Natural killer cell treated with Interleukin-12 subunit alpha and Interleukin-12 subunit beta and Interleukin-15 and Interleukin-18, amount 100 ng/mL, for 72 hours (primary cell): Measurements from ENCODE around the gene TMPRSS9. TPM values are rescaled to one million over a fixed set of nuclear protein-coding genes. Genes with fewer than 3 reads are reported as not detected.
"Not testable (repeated sequence)": the region's sequence is repeated elsewhere in the genome, so short reads cannot be mapped to it uniquely, and the experiment has no call there.

ENCODE experiments used
- ATAC-seq, 2 donors: fragments of 150-1000 bp; cut with Tn5 transposase in 1 of 2; sonication (Bioruptor Pico), chemical (Tn5 transposase) in 1 of 2; 2 replicates each; pipeline ENCODE4 v1.10.0; 2021
- DNase-seq: peaks from one replicate; pipeline ENCODE4 v3.0.0; 2022; ENCODE audit warnings: low spot score
- H3K27ac Mint-ChIP-seq, 2 donors: 1 replicate in 1 of 2; 2 replicates in 1 of 2; pipeline ENCODE4 v1.8.0; 2022; ENCODE audit warnings: mixed read lengths in 2 of 2, mild to moderate bottlenecking in 1 of 2, moderate library complexity in 1 of 2
- H3K27me3 Mint-ChIP-seq, 2 donors: 1 replicate in 1 of 2; 2 replicates in 1 of 2; pipeline ENCODE4 v1.8.0; 2022; ENCODE audit warnings: mixed read lengths in 2 of 2
- H3K36me3 Mint-ChIP-seq: one replicate; pipeline ENCODE4 v1.8.0; 2022; ENCODE audit warnings: mixed read lengths
- H3K4me1 Mint-ChIP-seq, 2 donors: 1 replicate in 1 of 2; 2 replicates in 1 of 2; pipeline ENCODE4 v1.8.0; 2022; ENCODE audit warnings: low read depth in 2 of 2, mixed read lengths in 2 of 2, mild to moderate bottlenecking in 1 of 2
- H3K4me3 Mint-ChIP-seq: one replicate; pipeline ENCODE4 v1.8.0; 2022; ENCODE audit warnings: mixed read lengths
- H3K9me3 Mint-ChIP-seq: 2 replicates; pipeline ENCODE4 v1.8.0; 2022; ENCODE audit warnings: mixed read lengths
- total RNA-seq, 2 donors: library from RNA; stranded (reverse); gene quantifications; one replicate each; pipeline ENCODE4 v1.2.3, GENCODE V29; 2022

Gene TMPRSS9
- total RNA-seq, 2 donors from 2014 or later, result not detected

GRCh38 chr19:2451138-2451537 lies 91.1 kb downstream of the TMPRSS9 start:
- H3K4me3 Mint-ChIP-seq, result no peak overlapping the region
- no peaks in the 10 kb centered on the region for H3K27me3 Mint-ChIP-seq
- no peaks in the 10 kb centered on the region for H3K36me3 Mint-ChIP-seq
- DNase-seq, result no peak
- ATAC-seq, result no peak
- H3K4me1 Mint-ChIP-seq, result peaks cover 12 to 20% of the 10 kb centered on the region in 2 donors
- H3K27ac Mint-ChIP-seq, result no peak overlapping the region
- no peaks in the 10 kb centered on the region for H3K9me3 Mint-ChIP-seq

GRCh38 chr19:2451741-2452140 lies 91.7 kb downstream of the TMPRSS9 start:
- Mint-ChIP-seq H3K36me3 (no peaks in the 10 kb centered on the region), H3K27ac (no peak overlapping the region), H3K4me1 (peaks cover 7 to 16% of the 10 kb centered on the region in 2 donors), H3K9me3 (no peaks in the 10 kb centered on the region), H3K4me3 (no peak overlapping the region), H3K27me3 (no peaks in the 10 kb centered on the region)
- ATAC-seq (no peak), DNase-seq (no peak)

DNA sequence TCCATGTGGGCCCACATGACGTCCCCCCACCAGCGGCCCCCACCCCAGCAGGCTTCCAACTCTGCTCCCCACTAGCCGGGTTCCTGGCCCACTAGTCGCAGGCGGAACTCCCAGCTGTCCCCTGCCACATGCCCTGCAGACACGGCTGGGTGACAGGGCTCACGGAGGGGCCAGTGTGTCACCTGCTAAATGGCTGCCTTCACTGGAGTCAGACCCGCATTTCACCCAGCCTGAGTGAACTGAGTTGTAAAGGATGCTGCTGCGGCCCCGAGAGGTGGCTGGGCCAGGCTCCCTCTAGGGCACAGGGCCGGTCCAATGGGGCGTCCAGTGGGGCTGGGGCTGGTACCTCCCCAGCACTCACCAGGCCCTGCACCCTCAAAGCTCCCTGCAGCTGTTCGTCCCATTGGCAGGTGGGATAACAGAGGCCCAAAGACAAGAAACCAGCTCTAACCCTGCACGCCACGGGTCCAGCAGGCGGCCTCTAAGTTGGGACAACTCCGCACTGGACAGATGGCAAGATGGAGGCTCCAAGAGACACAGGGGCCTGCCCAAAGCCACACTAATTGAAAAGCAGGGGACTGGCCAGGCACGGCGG lies 93.5 kb downstream of the TMPRSS9 start:
- no peak for DNase-seq
- Mint-ChIP-seq H3K4me1 (peaks cover 14 to 20% of the 10 kb centered on the region in 2 donors), H3K4me3 (no peak overlapping the region), H3K27me3 (no peaks in the 10 kb centered on the region), H3K9me3 (no peaks in the 10 kb centered on the region), H3K36me3 (no peaks in the 10 kb centered on the region), H3K27ac (no peak overlapping the region)
- no peak for ATAC-seq

DNA sequence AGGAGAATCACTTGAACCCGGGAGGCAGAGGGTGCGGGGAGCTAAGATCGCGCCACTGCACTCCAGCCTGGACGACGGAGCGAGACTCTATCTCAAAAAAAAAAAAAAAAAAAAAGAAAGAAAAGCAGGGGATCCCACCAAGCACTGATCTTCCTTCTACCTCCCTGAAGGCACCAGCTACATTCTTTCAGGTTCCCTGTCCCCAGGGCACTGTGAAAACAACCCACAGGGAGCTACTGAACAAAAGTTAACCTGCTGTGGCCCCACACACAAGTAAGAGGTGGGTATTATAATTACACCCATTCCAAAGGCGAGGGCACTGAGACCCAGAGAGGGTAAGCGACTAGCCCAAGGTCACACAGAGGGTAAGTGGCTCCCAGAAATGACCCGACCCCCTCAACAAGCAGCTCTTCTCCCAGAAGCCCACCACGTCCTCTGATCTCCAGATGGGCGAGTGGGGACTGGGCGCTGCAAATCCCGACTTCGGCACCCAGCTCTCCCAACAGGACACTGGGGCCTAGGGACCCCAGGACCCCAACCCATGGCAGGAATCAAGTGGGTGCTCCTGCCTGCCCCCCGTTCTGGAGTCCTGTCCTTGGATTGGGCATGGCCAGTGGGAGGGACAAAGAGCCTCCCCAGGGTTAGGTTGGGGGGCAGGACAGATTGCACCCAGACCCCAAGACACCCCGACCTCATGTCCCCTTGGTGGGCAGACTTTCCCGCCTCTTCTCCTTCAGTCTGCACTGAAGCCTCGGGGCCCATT lies 94.3 kb downstream of the TMPRSS9 start:
- Mint-ChIP-seq H3K9me3 (no peaks in the 10 kb centered on the region), H3K4me3 (peak overlapping the region; percentile 63), H3K4me1 (peaks cover 14 to 20% of the 10 kb centered on the region in 2 donors), H3K27ac (peak overlapping the region; percentile 55 to 78), H3K27me3 (no peaks in the 10 kb centered on the region), H3K36me3 (no peaks in the 10 kb centered on the region)
- ATAC-seq (no peak), DNase-seq (no peak)

DNA sequence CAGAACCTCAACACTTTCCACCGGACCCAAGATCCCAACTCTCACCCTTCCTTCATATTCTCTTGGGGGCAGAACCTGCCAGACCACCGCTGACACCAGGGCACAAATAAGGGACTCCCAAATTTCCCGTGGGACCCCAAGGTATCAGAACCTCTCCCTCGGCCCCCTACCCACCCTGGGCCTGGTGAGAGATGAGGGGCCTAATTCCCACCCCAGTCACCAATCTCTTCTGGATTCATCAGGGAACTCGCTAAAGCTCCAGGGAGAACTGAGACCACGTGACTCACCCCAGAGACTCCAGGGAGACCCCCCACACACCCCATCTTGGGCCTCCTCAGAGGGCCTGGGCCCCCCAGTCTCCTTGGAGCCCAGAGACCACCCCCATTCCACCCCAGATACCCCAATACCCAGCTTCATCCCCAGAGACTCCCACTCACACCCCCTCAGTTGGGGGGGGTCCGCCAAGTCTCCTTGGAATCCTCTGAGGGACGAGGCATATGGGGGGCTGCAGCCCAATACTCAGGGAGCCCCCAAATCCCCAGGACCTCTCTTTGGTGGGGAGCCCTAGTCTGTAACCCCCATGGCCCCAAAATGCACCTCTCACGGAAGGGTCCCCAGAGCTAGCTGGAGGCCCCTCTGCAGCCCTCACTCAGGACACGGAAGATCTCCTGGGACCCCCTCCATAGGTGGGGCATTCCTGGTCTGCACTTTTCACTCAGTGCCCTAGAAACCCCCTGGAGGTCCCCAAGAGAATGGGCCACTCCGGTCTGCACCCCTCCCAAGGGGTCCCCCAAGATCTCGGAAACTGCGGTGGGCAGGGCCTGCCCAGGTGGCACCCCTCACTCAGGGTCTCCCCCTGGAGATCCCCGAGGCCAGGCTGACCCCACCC lies 95.1 kb downstream of the TMPRSS9 start:
- Mint-ChIP-seq H3K27ac (peak overlapping the region; percentile 55 to 78), H3K4me3 (peak overlapping the region; percentile 63), H3K27me3 (no peaks in the 10 kb centered on the region), H3K36me3 (no peaks in the 10 kb centered on the region), H3K9me3 (no peaks in the 10 kb centered on the region), H3K4me1 (peaks cover 14 to 18% of the 10 kb centered on the region in 2 donors)
- DNase-seq (no peak), ATAC-seq (no peak)

DNA sequence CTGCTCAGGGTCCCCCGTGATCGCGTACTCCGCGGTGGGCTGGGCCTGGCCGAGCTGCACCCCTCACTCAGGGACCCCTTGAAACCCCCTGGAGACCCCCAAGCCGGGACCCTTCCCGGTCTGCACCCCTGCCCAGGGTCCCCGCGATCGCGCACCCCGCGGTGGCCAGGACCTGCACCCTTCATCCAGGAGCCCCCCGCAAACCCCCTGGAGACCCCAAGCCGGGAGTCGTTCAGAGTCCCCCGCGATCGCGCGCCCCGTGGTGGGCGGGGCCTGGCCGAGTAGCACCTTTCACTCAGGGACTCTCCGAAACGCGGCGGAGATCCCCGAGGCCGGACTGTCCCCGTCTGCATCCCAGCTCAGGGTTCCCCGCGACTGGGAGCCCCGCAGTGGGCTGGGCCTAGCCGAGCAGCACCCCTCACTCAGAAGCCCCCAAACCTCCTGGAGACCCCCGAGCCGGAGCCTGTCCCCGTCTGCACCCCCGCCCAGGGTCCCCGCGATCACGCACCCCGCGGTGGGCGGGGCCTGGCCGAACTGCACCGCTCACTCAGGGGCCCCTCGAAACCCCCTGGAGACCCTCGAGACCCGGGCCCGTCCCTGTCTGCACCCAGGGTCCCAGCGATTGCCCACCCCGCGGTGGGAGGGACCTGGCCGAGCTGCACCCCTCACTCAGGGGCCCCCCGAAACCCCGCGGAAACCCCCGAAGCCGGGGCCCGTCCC lies 95.9 kb downstream of the TMPRSS9 start:
- H3K27me3 Mint-ChIP-seq, result no peaks in the 10 kb centered on the region
- no peaks in the 10 kb centered on the region for H3K9me3 Mint-ChIP-seq
- DNase-seq (peak; percentile 86), ATAC-seq (peak; percentile 73 to 80)
- H3K4me1 Mint-ChIP-seq, result peaks cover 15 to 18% of the 10 kb centered on the region in 2 donors
- H3K36me3 Mint-ChIP-seq, result no peaks in the 10 kb centered on the region
- H3K27ac Mint-ChIP-seq, result peak overlapping the region in 1 of 2 donors; percentile 55
- H3K4me3 Mint-ChIP-seq, result peak overlapping the region; percentile 76

DNA sequence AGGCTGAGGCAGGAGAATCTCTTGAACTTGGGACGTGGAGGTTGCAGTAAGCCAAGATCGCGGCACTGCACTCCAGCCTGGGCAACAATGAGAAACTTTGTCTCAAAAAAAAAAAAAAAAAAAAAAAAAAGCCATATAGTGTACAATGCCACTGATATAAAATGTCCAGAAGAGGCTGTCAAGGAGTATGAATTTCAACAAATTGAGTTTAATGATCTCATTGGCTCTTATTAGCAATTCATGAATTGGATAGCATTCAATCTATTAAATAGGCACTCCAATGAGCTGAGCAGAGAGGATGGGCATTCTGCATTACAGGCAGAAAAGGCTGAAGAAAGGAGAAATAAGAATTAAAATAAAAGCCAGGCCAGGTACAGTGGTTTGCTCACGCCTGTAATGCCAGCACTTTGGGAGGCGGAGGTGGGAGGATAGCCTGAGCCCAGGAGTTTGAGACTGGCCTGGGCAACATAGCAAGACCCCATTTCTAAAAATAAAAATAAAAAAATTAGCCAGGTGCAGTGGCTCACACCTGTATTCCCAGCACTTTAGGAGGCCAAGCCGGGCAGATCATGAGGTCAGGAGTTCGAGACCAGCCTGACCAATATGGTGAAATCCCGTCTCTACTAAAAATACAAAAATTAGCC lies 97.5 kb downstream of the TMPRSS9 start:
- no peak for ATAC-seq
- no peak for DNase-seq
- Mint-ChIP-seq H3K9me3 (no peaks in the 10 kb centered on the region), H3K36me3 (no peaks in the 10 kb centered on the region), H3K27ac (peak overlapping the region; percentile 82 to 87), H3K27me3 (no peaks in the 10 kb centered on the region), H3K4me1 (peaks cover 22% of the 10 kb centered on the region in 2 donors), H3K4me3 (peak overlapping the region; percentile 89)

GRCh38 chr19:2458054-2458453 lies 98.0 kb downstream of the TMPRSS9 start:
- DNase-seq, result no peak
- Mint-ChIP-seq H3K9me3 (no peaks in the 10 kb centered on the region), H3K27me3 (no peaks in the 10 kb centered on the region), H3K27ac (no peak overlapping the region), H3K4me1 (peaks cover 22% of the 10 kb centered on the region in 2 donors), H3K4me3 (no peak overlapping the region), H3K36me3 (no peaks in the 10 kb centered on the region)
- no peak for ATAC-seq

GRCh38 chr19:2458776-2459175 lies 98.7 kb downstream of the TMPRSS9 start:
- not testable (repeated sequence) for DNase-seq, H3K4me3 Mint-ChIP-seq, ATAC-seq, H3K27ac Mint-ChIP-seq, H3K9me3 Mint-ChIP-seq, H3K27me3 Mint-ChIP-seq, H3K36me3 Mint-ChIP-seq
- peaks cover 22% of the 10 kb centered on the region in 2 donors for H3K4me1 Mint-ChIP-seq

DNA sequence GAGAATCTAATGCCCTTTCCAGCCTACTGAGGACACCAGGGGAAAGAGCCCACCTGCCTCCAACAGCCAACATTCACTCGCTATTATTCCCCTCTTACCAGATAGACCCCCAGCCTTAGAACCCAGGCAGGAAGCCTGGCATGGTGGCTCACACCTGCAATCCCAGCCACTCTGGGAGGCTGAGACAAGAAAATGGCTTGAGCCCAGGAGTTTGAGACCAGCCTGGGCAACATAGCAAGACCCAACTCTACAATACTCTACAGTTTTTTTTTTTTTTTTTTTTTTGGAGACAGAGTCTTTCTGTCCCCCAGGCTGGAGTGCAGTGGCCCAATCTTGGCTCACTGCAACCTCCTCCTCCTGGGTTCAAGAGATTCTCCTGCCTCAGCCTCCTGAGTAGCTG lies 100.2 kb downstream of the TMPRSS9 start:
- no peak for ATAC-seq
- Mint-ChIP-seq H3K27me3 (no peaks in the 10 kb centered on the region), H3K4me3 (no peak overlapping the region), H3K9me3 (no peaks in the 10 kb centered on the region), H3K4me1 (peaks cover 16% of the 10 kb centered on the region in 2 donors), H3K36me3 (no peaks in the 10 kb centered on the region), H3K27ac (no peak overlapping the region)
- DNase-seq, result no peak

GRCh38 chr19:2461751-2462634 lies 101.9 kb downstream of the TMPRSS9 start:
- Mint-ChIP-seq H3K4me3 (peak overlapping the region; percentile 84), H3K27ac (peak overlapping the region; percentile 25 to 35), H3K9me3 (no peaks in the 10 kb centered on the region), H3K36me3 (no peaks in the 10 kb centered on the region), H3K27me3 (no peaks in the 10 kb centered on the region), H3K4me1 (peaks cover 12 to 13% of the 10 kb centered on the region in 2 donors)
- ATAC-seq (peak; percentile 84 to 89), DNase-seq (peak; percentile 78)

- Mint-ChIP-seq H3K4me1 (peaks cover 7 to 8% of the 10 kb centered on the region in 2 donors), H3K9me3 (no peaks in the 10 kb centered on the region), H3K27ac (no peak overlapping the region), H3K27me3 (no peaks in the 10 kb centered on the region), H3K36me3 (no peaks in the 10 kb centered on the region), H3K4me3 (peak overlapping the region; percentile 84)
- ATAC-seq, result no peak
- no peak for DNase-seq
Observed at GRCh38 chr19:2462635-2463421, 102.8 kb downstream of the TMPRSS9 start.
